ENCODE data around the gene AHRR. TPM values are rescaled to one million over a fixed set of nuclear protein-coding genes. Genes with fewer than 3 reads are reported as not detected.

AHRR gene
- total RNA-seq, 1 experiment from 2014 or later: 2.6 TPM

DNA sequence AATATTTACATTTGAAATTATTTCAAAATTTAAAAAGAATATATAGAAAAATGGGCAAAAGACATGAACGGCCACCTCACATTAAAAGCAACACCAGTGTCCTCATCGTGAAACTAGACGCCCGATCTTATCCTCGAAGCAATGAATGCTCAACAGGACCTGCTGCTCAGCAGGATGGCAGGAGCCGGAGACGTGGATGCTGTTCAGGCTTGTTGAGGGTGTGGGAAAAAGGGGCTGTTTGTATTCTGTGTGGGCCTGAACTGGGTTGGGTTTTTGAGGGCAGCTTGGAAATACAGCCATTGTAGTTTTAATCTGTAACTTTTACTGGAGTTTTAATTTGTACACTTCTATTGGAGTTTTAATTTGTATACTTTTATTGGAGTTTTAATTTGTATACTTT, 141.8 kb downstream of the AHRR start:
- Histone ChIP-seq H3K4me3 (ENCODE audit: low read length) (no peak overlapping the region), H3K36me3 (ENCODE audit: insufficient read depth, low read length) (peaks cover 12% of the 10 kb centered on the region), H2AFZ (ENCODE audit: low read length) (no peak overlapping the region), H3K79me2 (ENCODE audit: low read length) (peaks cover 5% of the 10 kb centered on the region; the same call in 1 of the 2 replicates), H3K9me2 (replicated peaks; ENCODE audit: insufficient read depth, low read length) (no peaks in the 10 kb centered on the region), H3K9ac (ENCODE audit: low read length) (no peak overlapping the region), H4K20me1 (ENCODE audit: insufficient read depth, low read depth, low read length) (no peaks in the 10 kb centered on the region), H3K27ac (ENCODE audit: low read length) (no peak overlapping the region), H3K4me2 (ENCODE audit: low read depth, low read length, poor library complexity, severe bottlenecking) (no peak overlapping the region), H3K9me3 (ENCODE audit: low read length) (no peaks in the 10 kb centered on the region), H3K27me3 (ENCODE audit: low read length) (no peaks in the 10 kb centered on the region), H3K4me1 (ENCODE audit: low read length) (peaks cover 6% of the 10 kb centered on the region)
- no peak for DNase-seq

DNA sequence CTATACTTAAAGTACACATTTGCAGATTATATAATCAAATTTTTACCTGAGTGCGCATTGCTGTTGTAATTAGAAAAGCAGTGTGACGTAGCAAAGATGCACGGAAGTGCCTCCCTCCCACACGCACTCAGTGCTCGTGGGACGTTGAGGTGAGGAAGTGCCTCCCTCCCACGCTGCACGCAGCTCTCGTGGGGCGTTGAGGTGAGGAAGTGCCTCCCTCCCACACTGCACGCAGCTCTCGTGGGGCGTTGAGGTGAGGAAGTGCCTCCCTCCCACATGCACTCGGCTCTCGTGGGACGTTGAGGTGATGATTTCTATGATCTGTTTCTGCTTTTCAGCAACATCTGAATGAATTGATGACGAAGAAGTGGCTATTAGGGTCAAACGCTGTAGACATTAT, 142.4 kb downstream of the AHRR start:
- Histone ChIP-seq H3K27ac (ENCODE audit: low read length) (no peak overlapping the region), H3K27me3 (ENCODE audit: low read length) (no peaks in the 10 kb centered on the region), H3K36me3 (ENCODE audit: insufficient read depth, low read length) (peaks cover 10% of the 10 kb centered on the region), H3K4me3 (ENCODE audit: low read length) (no peak overlapping the region), H4K20me1 (ENCODE audit: insufficient read depth, low read depth, low read length) (no peaks in the 10 kb centered on the region), H2AFZ (ENCODE audit: low read length) (no peak overlapping the region), H3K9me3 (ENCODE audit: low read length) (no peaks in the 10 kb centered on the region), H3K79me2 (ENCODE audit: low read length) (no peaks in the 10 kb centered on the region; the same call in 1 of the 2 replicates), H3K9ac (ENCODE audit: low read length) (no peak overlapping the region), H3K4me1 (ENCODE audit: low read length) (peaks cover 6% of the 10 kb centered on the region), H3K9me2 (replicated peaks; ENCODE audit: insufficient read depth, low read length) (no peaks in the 10 kb centered on the region), H3K4me2 (ENCODE audit: low read depth, low read length, poor library complexity, severe bottlenecking) (no peak overlapping the region)
- peak; percentile 59 for DNase-seq

DNA sequence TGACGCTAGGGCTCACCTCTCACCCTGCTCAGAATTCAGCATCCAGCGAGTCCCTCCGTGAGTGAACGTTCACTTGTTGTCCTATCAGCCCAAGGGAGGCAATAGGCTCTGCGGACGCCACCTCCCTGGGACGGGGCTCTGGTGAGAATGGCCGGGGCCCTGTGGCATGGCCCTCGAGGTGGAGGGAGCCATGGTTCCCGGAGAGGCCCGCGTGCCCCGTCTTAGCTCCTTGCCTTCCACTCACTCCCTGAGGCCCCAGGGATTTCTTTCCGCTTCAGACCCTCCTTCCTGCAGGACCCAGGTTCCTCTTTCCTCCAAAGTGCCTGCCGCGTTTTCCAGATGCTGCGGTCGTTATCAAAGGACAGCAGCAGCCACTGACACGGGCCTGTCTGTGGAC, 142.9 kb downstream of the AHRR start:
- Histone ChIP-seq H3K4me2 (ENCODE audit: low read depth, low read length, poor library complexity, severe bottlenecking) (no peak overlapping the region), H3K9ac (ENCODE audit: low read length) (no peak overlapping the region), H3K79me2 (ENCODE audit: low read length) (no peaks in the 10 kb centered on the region; the same call in 1 of the 2 replicates), H4K20me1 (ENCODE audit: insufficient read depth, low read depth, low read length) (no peaks in the 10 kb centered on the region), H3K27me3 (ENCODE audit: low read length) (no peaks in the 10 kb centered on the region), H3K36me3 (ENCODE audit: insufficient read depth, low read length) (peaks cover 10% of the 10 kb centered on the region), H3K4me1 (ENCODE audit: low read length) (peaks cover 6% of the 10 kb centered on the region), H3K9me2 (replicated peaks; ENCODE audit: insufficient read depth, low read length) (no peaks in the 10 kb centered on the region), H3K27ac (ENCODE audit: low read length) (no peak overlapping the region), H3K4me3 (ENCODE audit: low read length) (no peak overlapping the region), H3K9me3 (ENCODE audit: low read length) (no peaks in the 10 kb centered on the region), H2AFZ (ENCODE audit: low read length) (no peak overlapping the region)
- DNase-seq: no peak

DNA sequence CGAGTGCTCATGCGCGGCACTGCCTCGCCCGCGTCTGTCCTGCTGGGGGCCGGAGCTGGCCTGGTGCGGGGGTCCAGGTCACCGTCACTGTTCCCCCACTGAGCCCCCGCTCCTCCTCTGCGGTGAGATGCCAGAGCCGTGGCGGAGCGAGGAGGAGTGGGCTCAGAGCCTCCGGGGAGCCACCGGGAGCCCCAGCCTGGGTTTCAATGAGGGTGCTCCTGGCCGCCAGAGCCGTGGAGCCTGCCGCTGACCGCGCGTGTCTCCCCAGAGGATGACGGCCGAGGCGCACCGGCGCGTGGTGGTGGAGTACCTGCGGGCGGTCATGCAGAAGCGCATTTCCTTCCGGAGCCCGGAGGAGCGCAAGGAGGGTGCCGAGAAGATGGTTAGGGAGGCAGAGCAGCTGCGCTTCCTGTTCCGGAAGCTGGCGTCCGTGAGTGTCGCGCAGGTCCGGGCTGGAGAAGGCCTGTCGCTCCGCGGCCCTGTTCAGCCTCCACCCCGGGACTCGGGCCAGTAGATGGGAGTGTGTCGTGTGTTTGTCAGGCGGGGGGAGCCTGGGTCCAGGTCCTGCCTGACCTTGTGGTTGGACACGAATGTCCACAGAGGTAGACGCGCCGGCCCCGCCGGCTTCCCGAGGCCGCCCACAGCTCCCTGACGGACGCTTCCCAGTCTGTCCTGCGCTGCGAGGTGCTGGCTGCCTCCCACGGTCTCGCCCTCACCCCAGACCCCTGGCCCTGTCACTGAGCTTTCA, 143.5 kb downstream of the AHRR start:
- H3K9me2 ChIP-seq (replicated peaks; ENCODE audit: insufficient read depth, low read length): no peaks in the 10 kb centered on the region
- H3K36me3 ChIP-seq (ENCODE audit: insufficient read depth, low read length): peaks cover 8% of the 10 kb centered on the region
- H3K27ac ChIP-seq (ENCODE audit: low read length): no peak overlapping the region
- H3K27me3 ChIP-seq (ENCODE audit: low read length): no peaks in the 10 kb centered on the region
- H3K4me2 ChIP-seq (ENCODE audit: low read depth, low read length, poor library complexity, severe bottlenecking): no peak overlapping the region
- H3K79me2 ChIP-seq (ENCODE audit: low read length): peaks cover 3% of the 10 kb centered on the region; the same call in 1 of the 2 replicates
- no peak for DNase-seq
- H3K4me3 ChIP-seq (ENCODE audit: low read length): no peak overlapping the region
- no peak overlapping the region for H3K9ac ChIP-seq (ENCODE audit: low read length)
- H2AFZ ChIP-seq (ENCODE audit: low read length): no peak overlapping the region
- H3K9me3 ChIP-seq (ENCODE audit: low read length): no peaks in the 10 kb centered on the region
- peaks cover 6% of the 10 kb centered on the region for H3K4me1 ChIP-seq (ENCODE audit: low read length)
- no peaks in the 10 kb centered on the region for H4K20me1 ChIP-seq (ENCODE audit: insufficient read depth, low read depth, low read length)

DNA sequence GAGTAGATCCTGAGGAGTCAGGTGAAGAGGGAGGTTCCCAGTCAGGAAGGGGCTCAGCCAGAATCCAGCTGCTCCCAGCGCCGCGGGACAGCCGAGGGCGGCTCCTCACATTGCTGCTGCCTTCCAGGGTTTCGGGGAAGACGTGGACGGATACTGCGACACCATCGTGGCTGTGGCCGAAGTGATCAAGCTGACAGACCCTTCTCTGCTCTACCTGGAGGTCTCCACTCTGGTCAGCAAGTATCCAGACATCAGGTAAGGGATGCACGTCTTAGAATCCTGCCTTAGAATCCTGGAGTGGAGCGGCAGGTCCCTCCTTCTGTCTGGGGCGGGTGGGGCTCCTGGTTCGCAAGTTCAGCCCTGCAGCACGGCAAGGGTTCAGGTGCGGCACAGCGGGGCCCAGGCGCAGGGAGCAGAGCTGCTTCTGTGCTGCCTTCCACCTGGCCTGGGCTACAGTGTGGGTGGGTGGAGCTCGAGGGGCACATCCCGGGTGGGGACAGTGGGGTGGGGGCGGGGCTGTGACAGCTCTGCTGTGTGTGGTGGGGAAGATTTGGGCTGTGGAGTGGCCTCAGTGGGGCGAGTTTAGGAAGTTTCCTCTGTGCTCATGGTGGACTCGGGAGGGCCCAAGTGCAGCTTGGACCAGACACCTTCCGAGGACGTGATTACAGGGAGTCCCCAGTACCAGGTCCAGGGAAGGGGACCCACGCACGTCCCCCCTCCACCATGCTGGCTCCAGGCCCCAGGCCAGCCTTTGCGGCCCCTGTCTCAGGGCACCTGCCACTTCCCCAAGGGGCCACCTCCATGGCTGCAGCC, 144.3 kb downstream of the AHRR start:
- Histone ChIP-seq H4K20me1 (ENCODE audit: insufficient read depth, low read depth, low read length) (0 out of 2 replicates have a peak, but pooled peaks cover under 1% of the 10 kb centered on the region), H3K4me1 (ENCODE audit: low read length) (peaks cover 7% of the 10 kb centered on the region), H3K4me2 (ENCODE audit: low read depth, low read length, poor library complexity, severe bottlenecking) (no peak overlapping the region), H3K27me3 (ENCODE audit: low read length) (no peaks in the 10 kb centered on the region), H3K36me3 (ENCODE audit: insufficient read depth, low read length) (peaks cover 12% of the 10 kb centered on the region; the same call in 1 of the 2 replicates), H3K9me3 (ENCODE audit: low read length) (no peaks in the 10 kb centered on the region), H3K9ac (ENCODE audit: low read length) (no peak overlapping the region), H2AFZ (ENCODE audit: low read length) (no peak overlapping the region), H3K79me2 (ENCODE audit: low read length) (peaks cover 3% of the 10 kb centered on the region; the same call in 1 of the 2 replicates), H3K9me2 (replicated peaks; ENCODE audit: insufficient read depth, low read length) (no peaks in the 10 kb centered on the region), H3K27ac (ENCODE audit: low read length) (no peak overlapping the region), H3K4me3 (ENCODE audit: low read length) (no peak overlapping the region)
- no peak for DNase-seq

DNA sequence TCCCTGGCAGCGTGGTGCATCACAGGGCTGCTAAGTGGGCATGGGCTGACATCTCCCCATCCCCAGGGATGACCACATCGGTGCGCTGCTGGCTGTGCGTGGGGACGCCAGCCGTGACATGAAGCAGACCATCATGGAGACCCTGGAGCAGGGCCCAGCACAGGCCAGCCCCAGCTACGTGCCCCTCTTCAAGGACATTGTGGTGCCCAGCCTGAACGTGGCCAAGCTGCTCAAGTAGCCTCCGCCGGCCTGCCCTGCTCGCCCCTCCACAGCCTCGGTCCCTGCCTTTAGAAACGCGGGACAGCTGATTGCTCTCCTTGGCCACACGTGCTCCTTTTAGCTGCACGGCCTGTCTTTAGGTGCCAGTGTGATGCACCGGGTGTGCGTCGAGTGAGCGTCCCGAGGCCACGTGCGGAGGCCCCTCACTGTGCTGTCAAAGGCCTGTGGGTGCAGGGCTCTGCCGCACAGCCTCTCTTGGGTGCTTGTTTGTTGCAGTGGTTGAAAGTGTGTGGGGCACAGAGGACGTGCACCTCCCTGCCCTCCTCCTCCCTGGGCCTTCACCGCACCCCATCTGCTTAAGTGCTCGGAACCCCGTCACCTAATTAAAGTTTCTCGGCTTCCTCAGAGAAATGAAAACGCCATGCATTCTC, 145.3 kb downstream of the AHRR start:
- Histone ChIP-seq H2AFZ (ENCODE audit: low read length) (no peak overlapping the region), H3K9me2 (replicated peaks; ENCODE audit: insufficient read depth, low read length) (no peaks in the 10 kb centered on the region), H4K20me1 (ENCODE audit: insufficient read depth, low read depth, low read length) (0 out of 2 replicates have a peak, but pooled peaks cover 7% of the 10 kb centered on the region), H3K4me2 (ENCODE audit: low read depth, low read length, poor library complexity, severe bottlenecking) (no peak overlapping the region), H3K9ac (ENCODE audit: low read length) (no peak overlapping the region), H3K79me2 (ENCODE audit: low read length) (peaks cover 13% of the 10 kb centered on the region), H3K27ac (ENCODE audit: low read length) (no peak overlapping the region), H3K4me1 (ENCODE audit: low read length) (peaks cover 17% of the 10 kb centered on the region), H3K4me3 (ENCODE audit: low read length) (no peak overlapping the region), H3K9me3 (ENCODE audit: low read length) (no peaks in the 10 kb centered on the region), H3K36me3 (ENCODE audit: insufficient read depth, low read length) (peaks cover 13% of the 10 kb centered on the region; the same call in 1 of the 2 replicates), H3K27me3 (ENCODE audit: low read length) (no peaks in the 10 kb centered on the region)
- no peak for DNase-seq

DNA sequence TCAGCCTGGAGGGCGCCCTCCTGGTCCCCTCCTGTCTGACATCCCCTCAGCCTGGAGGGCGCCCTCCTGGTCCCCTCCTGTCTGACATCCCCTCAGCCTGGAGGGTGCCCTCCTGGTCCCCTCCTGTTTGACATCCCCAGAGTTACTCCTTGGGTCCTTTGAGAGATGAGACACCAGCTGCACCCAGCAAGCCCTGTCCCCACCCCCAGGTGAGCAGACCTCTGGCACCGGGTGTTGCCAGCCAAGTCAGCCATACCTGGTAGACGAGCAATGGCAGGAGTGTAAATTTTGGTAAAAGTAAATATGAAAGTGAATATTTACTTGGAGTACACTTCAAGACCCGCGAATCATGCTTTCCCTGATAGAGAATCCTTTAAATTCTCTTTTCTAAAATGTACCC, 146.9 kb downstream of the AHRR start:
- no peak overlapping the region for H3K4me3 ChIP-seq (ENCODE audit: low read length)
- no peaks in the 10 kb centered on the region for H3K9me2 ChIP-seq (replicated peaks; ENCODE audit: insufficient read depth, low read length)
- DNase-seq: no peak
- H2AFZ ChIP-seq (ENCODE audit: low read length): no peak overlapping the region
- peaks cover 23% of the 10 kb centered on the region for H3K79me2 ChIP-seq (ENCODE audit: low read length)
- H3K27me3 ChIP-seq (ENCODE audit: low read length): no peaks in the 10 kb centered on the region
- H4K20me1 ChIP-seq (ENCODE audit: insufficient read depth, low read depth, low read length): 0 out of 2 replicates have a peak, but pooled peaks cover 7% of the 10 kb centered on the region
- no peaks in the 10 kb centered on the region for H3K9me3 ChIP-seq (ENCODE audit: low read length)
- H3K27ac ChIP-seq (ENCODE audit: low read length): no peak overlapping the region
- peaks cover 9% of the 10 kb centered on the region; the same call in 1 of the 2 replicates for H3K36me3 ChIP-seq (ENCODE audit: insufficient read depth, low read length)
- no peak overlapping the region for H3K4me2 ChIP-seq (ENCODE audit: low read depth, low read length, poor library complexity, severe bottlenecking)
- peaks cover 27% of the 10 kb centered on the region for H3K4me1 ChIP-seq (ENCODE audit: low read length)
- no peak overlapping the region for H3K9ac ChIP-seq (ENCODE audit: low read length)

Measured in Karpas-422 (cell line).